HG03342 (cell line): ENCODE measurements around the gene PDGFC.
"Not testable (repeated sequence)": the region's sequence is repeated elsewhere in the genome, so short reads cannot be mapped to it uniquely, and the experiment has no call there.

ENCODE experiments used
- ATAC-seq: cut with Tn5 transposase; IDR thresholded peaks from one replicate; pipeline ENCODE4 v1.9.1; 2021; ENCODE audit warnings: mild to moderate bottlenecking, moderate library complexity; ENCODE audit not compliant: unreplicated experiment

The PDGFC gene

DNA sequence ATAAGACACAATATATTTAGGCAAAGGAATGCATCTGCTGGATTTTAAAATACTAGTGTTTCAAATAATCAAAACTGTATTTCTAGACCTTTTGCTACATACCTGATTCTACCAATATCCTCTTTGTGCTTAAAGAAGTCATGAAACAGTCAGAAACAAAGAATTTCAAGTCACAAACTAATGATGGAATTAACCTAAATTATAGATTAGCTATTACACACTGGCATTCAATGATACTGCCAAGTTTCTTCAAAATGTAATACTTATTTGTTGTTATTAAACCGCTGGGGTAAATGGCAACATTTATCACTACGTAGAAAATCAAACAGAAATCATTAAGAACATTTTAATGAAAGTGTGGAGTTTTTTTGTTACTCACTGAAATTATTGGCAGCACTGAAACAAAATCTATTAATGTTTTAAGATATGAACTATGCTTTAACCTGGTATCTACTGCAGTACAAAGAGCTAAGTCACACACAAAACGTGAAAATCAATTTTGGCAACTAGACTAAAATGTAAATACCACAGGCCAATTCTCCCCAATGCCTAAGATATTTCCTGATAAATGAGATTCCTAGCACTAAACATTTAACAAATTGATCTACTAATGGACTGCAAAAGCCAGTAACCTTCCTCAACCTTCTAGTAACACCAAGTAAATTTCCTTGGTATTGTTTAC, 19.4 kb downstream of the PDGFC start:
- ATAC-seq: no peak

DNA sequence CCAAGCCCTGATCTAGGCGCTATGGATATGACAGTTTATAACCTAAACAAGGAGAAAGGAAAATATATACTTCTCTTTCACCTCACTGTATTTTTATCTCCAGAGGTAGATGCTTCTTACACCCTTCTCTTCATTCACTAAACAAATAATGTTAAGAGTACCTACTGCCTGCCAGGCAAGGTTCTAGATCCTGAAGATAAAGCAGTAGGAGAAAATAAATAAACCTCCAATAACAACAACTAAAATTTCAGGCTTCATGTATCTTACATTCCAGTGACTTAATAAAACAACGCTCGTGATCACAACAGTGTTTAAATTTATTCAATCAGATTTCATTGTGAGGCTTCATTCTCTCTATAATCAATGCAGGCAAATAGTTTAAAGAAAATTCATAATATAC, 20.7 kb downstream of the PDGFC start:
- ATAC-seq: no peak

DNA sequence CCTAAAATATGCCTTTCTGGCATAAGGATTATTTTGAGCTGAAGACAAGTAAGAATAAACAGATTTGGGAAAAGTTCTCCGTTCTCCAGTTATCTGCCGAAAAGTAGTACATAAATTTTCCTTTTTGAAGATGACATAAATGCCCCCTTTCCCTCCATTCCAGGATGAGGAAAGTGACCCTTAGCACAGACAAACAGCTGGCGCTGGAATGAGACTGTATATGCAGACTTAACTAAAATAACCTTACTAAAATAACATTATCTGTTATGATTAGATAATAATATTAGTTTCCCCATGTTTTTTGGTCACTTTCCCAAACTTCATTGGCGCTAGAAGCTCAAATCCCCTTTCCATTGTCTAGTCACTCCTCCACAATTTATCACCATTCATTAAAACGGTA, 21.5 kb downstream of the PDGFC start:
- no peak for ATAC-seq

GRCh38 chr4:156949373-156949814, 22.2 kb downstream of the PDGFC start:
- no peak for ATAC-seq

- ATAC-seq: no peak
These were observed 22.9 kb downstream of the PDGFC start for GRCh38 chr4:156948738-156949137.

GRCh38 chr4:156948133-156948532, 23.5 kb downstream of the PDGFC start:
- no peak for ATAC-seq

GRCh38 chr4:156946516-156947424, 24.8 kb downstream of the PDGFC start:
- no peak for ATAC-seq

GRCh38 chr4:156945532-156945931, 26.1 kb downstream of the PDGFC start:
- ATAC-seq: no peak

- ATAC-seq: no peak
These were observed 28.6 kb downstream of the PDGFC start for GRCh38 chr4:156942991-156943390.

- ATAC-seq: no peak
These were observed 29.6 kb downstream of the PDGFC start for GRCh38 chr4:156941940-156942548.

DNA sequence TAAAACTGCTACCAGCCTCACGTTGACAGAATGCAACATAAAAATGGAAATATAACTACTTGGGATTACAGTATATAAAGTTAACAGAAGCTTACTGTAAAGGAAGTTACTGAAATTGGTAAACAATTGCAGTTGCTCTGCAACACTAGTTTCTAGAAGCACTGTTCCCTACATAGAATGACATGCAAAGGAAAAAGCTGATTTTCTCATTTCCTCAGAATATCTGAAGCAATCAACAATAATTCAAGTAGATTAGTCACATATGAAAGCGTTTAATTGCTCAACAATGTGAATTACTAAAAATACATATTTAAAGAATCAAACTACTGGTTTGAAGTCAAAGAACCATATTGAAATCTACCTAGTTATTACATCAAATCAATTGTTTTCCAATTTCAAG, 31.8 kb downstream of the PDGFC start:
- no peak for ATAC-seq

- no peak for ATAC-seq
These were observed 32.5 kb downstream of the PDGFC start for GRCh38 chr4:156939139-156939538.

GRCh38 chr4:156934259-156934635, 37.4 kb downstream of the PDGFC start:
- ATAC-seq: no peak

DNA sequence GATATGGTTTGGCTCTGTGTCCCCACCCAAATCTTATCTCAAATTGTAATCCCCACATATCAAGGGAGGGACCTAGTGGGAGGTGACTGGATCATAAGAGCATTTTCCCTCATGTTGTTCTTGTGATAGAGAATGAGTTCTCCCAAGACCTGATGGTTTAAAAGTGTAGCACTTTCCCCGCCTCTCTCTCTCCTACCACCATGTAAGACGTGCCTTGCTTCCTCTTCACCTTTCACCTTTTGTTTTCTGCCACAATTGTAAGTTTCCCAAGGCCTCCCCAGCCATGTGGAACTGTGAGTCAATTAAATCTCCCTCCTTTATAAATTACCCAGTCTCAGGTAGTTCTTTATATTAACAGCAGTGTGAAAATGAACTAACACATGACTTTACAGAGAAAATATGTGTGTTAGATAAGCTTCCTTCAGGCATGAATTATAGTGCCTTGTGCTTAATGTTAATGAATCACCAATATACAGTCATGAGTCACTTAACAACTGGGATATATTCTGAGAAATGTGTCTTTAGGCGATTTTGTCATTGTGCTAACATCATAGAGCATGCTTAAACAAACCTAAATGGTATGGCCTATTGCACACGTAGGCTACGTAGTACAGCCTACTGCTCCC, 37.9 kb downstream of the PDGFC start:
- no peak for ATAC-seq

DNA sequence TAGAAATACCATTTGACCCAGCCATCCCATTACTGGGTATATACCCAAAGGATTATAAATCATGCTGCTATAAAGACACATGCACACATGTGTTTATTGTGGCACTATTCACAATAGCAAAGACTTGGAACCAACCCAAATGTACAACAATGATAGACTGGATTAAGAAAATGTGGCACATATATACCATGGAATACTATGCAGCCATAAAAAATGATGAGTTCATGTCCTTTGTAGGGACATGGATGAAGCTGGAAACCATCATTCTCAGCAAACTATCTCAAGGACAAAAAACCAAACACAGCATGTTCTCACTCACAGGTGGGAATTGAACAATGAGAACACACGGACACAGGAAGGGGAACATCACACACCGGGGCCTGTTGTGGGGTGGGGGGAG, 39.2 kb downstream of the PDGFC start:
- not testable (repeated sequence) for ATAC-seq

- no peak for ATAC-seq
These were observed 40.3 kb downstream of the PDGFC start for GRCh38 chr4:156931267-156931666.

DNA sequence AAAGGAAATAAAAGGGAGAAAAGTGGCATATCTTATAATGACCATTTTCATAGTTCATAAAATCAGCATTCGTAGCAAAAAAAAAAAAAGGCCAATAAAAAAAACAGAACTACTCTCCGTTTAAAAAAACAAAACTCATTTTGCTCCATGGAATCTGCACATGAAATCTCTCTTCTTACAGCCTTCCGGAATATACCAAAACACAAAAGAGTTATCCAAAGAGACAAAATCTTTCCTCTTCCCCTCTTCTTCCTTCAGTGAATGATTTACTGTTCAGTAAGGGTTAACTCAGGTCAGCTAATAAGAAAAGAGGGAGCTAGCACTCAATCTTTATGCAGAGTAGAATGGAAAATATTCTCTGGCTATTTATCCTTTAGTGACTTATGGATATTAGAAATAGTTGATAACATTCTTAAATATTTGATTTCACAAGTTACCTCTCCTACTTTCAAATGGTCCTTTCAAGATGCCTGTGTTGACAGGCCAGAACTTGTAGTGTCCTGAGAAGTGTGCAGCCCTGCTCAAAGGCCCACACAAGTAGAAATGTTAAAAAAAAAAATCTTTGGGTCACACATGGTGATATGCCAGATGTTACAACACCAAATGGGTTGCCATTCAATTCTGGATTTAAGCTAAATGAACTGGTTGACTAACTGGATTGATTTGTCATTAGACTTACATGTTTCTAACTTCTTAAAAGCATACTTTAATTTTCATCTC, 42.1 kb downstream of the PDGFC start:
- ATAC-seq: no peak

DNA sequence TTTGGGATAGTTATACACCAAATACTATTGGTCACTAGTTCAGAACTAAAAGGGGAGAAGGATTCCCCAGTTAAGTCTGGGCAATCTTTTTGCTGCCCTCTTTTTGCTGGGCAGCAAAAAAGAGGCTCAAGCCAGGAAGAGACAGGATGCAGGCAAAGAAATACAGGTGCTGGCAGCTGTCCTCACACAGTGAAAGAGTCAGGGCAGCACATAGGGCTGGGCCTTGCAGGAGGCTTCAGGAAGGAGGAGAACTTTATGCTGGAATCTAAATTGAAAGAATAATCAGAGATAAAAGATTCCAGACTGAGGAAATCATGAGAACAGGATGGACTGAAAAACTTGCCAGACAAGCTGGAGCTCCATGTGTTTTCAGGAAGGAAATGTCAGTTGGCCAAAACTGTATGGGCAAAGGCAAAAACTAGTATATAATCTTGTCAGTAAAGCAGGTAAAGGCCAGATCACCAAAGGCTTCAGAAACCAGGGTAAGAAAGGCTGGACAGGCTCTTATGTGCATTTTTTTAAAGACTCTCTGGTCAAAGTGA, 46.8 kb downstream of the PDGFC start:
- no peak for ATAC-seq

DNA sequence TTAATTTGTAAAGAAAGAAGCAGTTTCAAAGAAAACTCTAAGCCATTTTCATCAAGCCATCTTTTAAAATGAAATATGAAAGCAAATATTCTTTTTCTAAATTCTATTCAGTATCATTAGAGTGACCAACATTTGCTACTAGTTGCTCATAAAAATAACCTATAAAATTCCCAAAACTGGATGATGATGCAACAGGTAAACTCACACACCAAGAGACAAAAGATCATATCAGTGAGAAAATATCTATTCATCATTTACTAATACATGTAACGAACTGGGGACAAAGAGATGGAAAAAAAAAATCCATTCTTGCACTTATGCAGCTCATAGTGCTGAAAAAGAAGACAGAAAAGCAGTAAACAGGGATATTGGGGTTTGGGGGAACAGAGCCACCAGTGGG, 48.1 kb downstream of the PDGFC start:
- ATAC-seq: no peak

DNA sequence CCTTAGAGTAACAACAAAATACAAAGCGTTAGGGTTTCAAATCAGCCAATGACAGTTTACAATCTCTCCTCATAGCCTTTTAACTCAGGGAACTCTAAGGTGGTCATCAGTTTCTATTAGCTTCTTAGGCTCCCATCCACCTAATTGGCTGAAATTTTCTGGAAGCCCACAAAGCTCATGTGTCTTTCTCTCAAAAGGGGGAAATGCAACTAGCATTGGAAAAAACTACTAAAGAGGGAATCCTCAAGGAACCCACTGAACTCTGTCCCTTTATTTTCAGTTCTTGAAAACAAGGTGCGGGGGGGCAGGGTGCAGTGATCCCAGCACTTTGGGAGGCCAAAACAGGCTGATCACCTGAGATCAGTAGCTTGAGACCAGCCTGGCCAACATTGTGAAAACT, 56.4 kb downstream of the PDGFC start:
- ATAC-seq: no peak
